H9 (cell line): ENCODE measurements around the gene MAPKAPK3. TPM values are rescaled to one million over a fixed set of nuclear protein-coding genes. Genes with fewer than 3 reads are reported as not detected.

Experiments
- DNase-seq: peaks from one replicate; pipeline ENCODE4 v3.0.0-alpha.2; 2017
- H2AFZ ChIP-seq: one replicate; pipeline ENCODE4 v1.6.1; 2013; ENCODE audit warnings: mild to moderate bottlenecking, low read length, control low read depth, moderate library complexity
- H2AK5ac ChIP-seq: 2 replicates; pipeline ENCODE4 v1.6.1; 2013; ENCODE audit warnings: low read length, control low read depth, mixed read lengths; ENCODE audit not compliant: insufficient read length
- H2BK120ac ChIP-seq: one replicate; pipeline ENCODE4 v1.6.1; 2013; ENCODE audit warnings: low read depth, mild to moderate bottlenecking, low read length, control low read depth, inconsistent platforms; ENCODE audit not compliant: poor library complexity, severe bottlenecking
- H2BK12ac ChIP-seq: 2 replicates; pipeline ENCODE4 v1.6.1; 2013; ENCODE audit warnings: low read length, control low read depth, mixed read lengths, low read depth; ENCODE audit not compliant: insufficient read length
- H2BK15ac ChIP-seq: 2 replicates; pipeline ENCODE4 v1.6.1; 2013; ENCODE audit warnings: low read depth, low read length, control low read depth
- H2BK20ac ChIP-seq: one replicate; pipeline ENCODE4 v1.6.1; 2013; ENCODE audit warnings: low read depth, mild to moderate bottlenecking, low read length, control low read depth, inconsistent platforms; ENCODE audit not compliant: poor library complexity, severe bottlenecking
- H2BK5ac ChIP-seq: 2 replicates; pipeline ENCODE4 v1.6.1; 2013; ENCODE audit warnings: low read length, control low read depth, mixed read lengths; ENCODE audit not compliant: insufficient read length
- H3K14ac ChIP-seq: 2 replicates; pipeline ENCODE4 v1.6.1; 2013; ENCODE audit warnings: low read length, control low read depth; ENCODE audit not compliant: insufficient read depth
- H3K18ac ChIP-seq: 2 replicates; pipeline ENCODE4 v1.6.1; 2013; ENCODE audit warnings: low read depth, mild to moderate bottlenecking, mixed read lengths, low read length, control low read depth; ENCODE audit not compliant: insufficient read length
- H3K23ac ChIP-seq: 2 replicates; pipeline ENCODE4 v1.6.1; 2013; ENCODE audit warnings: low read length, control low read depth, mixed read lengths, low read depth; ENCODE audit not compliant: insufficient read length
- H3K23me2 ChIP-seq: 2 replicates; pipeline ENCODE4 v1.6.1; 2013; ENCODE audit warnings: low read depth, mild to moderate bottlenecking, mixed read lengths, low read length, control low read depth; ENCODE audit not compliant: insufficient read length, poor library complexity, severe bottlenecking
- H3K27ac ChIP-seq: 2 replicates; pipeline ENCODE4 v1.5.1; 2013; ENCODE audit warnings: low read length, control low read depth, mixed read lengths, low read depth; ENCODE audit not compliant: insufficient read length
- H3K27me3 ChIP-seq: 2 replicates; pipeline ENCODE4 v1.6.1; 2013; ENCODE audit warnings: low read length, control low read depth, inconsistent platforms; ENCODE audit not compliant: insufficient read depth
- H3K4ac ChIP-seq: 2 replicates; pipeline ENCODE4 v1.6.1; 2013; ENCODE audit warnings: low read depth, mild to moderate bottlenecking, control low read depth, inconsistent platforms, low read length, moderate library complexity
- H3K4me1 ChIP-seq: 2 replicates; pipeline ENCODE4 v1.6.1; 2013; ENCODE audit warnings: low read length, control low read depth, inconsistent platforms; ENCODE audit not compliant: insufficient read depth
- H3K4me2 ChIP-seq: 2 replicates; pipeline ENCODE4 v1.6.1; 2013; ENCODE audit warnings: low read length, control low read depth, mixed read lengths; ENCODE audit not compliant: insufficient read length, insufficient read depth
- H3K56ac ChIP-seq: 2 replicates; pipeline ENCODE4 v1.6.1; 2013; ENCODE audit warnings: low read depth, mild to moderate bottlenecking, mixed read lengths, low read length, control low read depth; ENCODE audit not compliant: insufficient read length
- H3K79me1 ChIP-seq: 2 replicates; pipeline ENCODE4 v1.6.1; 2013; ENCODE audit warnings: low read depth, mild to moderate bottlenecking, moderate library complexity, low read length, control low read depth, inconsistent platforms; ENCODE audit not compliant: insufficient read depth, poor library complexity, severe bottlenecking
- H3K79me2 ChIP-seq: 2 replicates; pipeline ENCODE4 v1.6.1; 2013; ENCODE audit warnings: low read length, control low read depth, inconsistent platforms; ENCODE audit not compliant: insufficient read depth
- H3K9ac ChIP-seq: 2 replicates; pipeline ENCODE4 v1.6.1; 2013; ENCODE audit warnings: low read length, control low read depth, mixed read lengths; ENCODE audit not compliant: insufficient read length; ENCODE audit errors: extremely low read depth
- H3K9me3 ChIP-seq: one replicate; pipeline ENCODE4 v1.6.1; 2013; ENCODE audit warnings: low read depth, low read length, inconsistent platforms; ENCODE audit not compliant: control insufficient read depth
- H3T11ph ChIP-seq: one replicate; pipeline ENCODE4 v1.6.1; 2013; ENCODE audit warnings: mild to moderate bottlenecking, low read length, control low read depth, inconsistent platforms
- H4K20me1 ChIP-seq: one replicate; pipeline ENCODE4 v1.6.1; 2013; ENCODE audit not compliant: control insufficient read depth, insufficient read length, insufficient read depth
- H4K5ac ChIP-seq: 2 replicates; pipeline ENCODE4 v1.6.1; 2013; ENCODE audit warnings: low read depth, mild to moderate bottlenecking, mixed read lengths, low read length, control low read depth; ENCODE audit not compliant: insufficient read length
- H4K8ac ChIP-seq: replicated peaks from 2 replicates; pipeline ENCODE4 v1.6.1; 2013; ENCODE audit warnings: low read length, control low read depth, mixed read lengths, low read depth; ENCODE audit not compliant: insufficient read length
- H4K91ac ChIP-seq: 2 replicates; pipeline ENCODE4 v1.6.1; 2013; ENCODE audit warnings: low read depth, mild to moderate bottlenecking, moderate library complexity, mixed read lengths, low read length, control low read depth; ENCODE audit not compliant: insufficient read length
- H3K27ac Mint-ChIP-seq, 3 experiments: 2 replicates in 2 of 3; 3 replicates in 1 of 3; pipeline ENCODE4 v1.8.0; 2020 to 2021; ENCODE audit warnings: mixed read lengths in 3 of 3, mild to moderate bottlenecking in 1 of 3, moderate library complexity in 1 of 3
- H3K27me3 Mint-ChIP-seq: 2 replicates; pipeline ENCODE4 v1.8.0; 2021; ENCODE audit warnings: low read depth, mild to moderate bottlenecking, moderate library complexity, mixed read lengths
- H3K36me3 Mint-ChIP-seq, 3 experiments: 2 replicates in 2 of 3; 3 replicates in 1 of 3; pipeline ENCODE4 v1.8.0; 2020 to 2021; ENCODE audit warnings: low read depth in 3 of 3, mixed read lengths in 3 of 3; ENCODE audit not compliant: insufficient read depth in 1 of 3
- H3K4me1 Mint-ChIP-seq, 2 experiments: 2 replicates each; pipeline ENCODE4 v1.8.0; 2020; ENCODE audit warnings: mixed read lengths in 2 of 2
- H3K4me3 Mint-ChIP-seq, 2 experiments: 2 replicates in 1 of 2; 3 replicates in 1 of 2; pipeline ENCODE4 v1.8.0; 2020 to 2021; ENCODE audit warnings: mild to moderate bottlenecking in 2 of 2, mixed read lengths in 2 of 2, moderate library complexity in 1 of 2
- H3K9me3 Mint-ChIP-seq, 2 experiments: 2 replicates in 1 of 2; 3 replicates in 1 of 2; pipeline ENCODE4 v1.8.0; 2020; ENCODE audit warnings: mild to moderate bottlenecking in 2 of 2, mixed read lengths in 2 of 2, moderate library complexity in 1 of 2
- WGBS: extraction: QIAGEN DNeasy Blood & Tissue Kit; methylation state at CpG from one replicate; pipeline ENCODE4 v1.1.7; 2013; ENCODE audit warnings: missing lambda C conversion rate, low lambda C conversion rate, mixed read lengths; ENCODE audit not compliant: insufficient read length; ENCODE audit errors: extremely low coverage; 5-methylcytosine and 5-hydroxymethylcytosine counted together
- total RNA-seq: library from RNA; stranded (reverse); gene quantifications from 2 replicates; pipeline ENCODE4 v1.2.1, GENCODE V29; 2021
- TF ChIP-seq, protein P1 (sequence below): fragments of 200-600 bp; sonication (generic); conservative IDR thresholded peaks from 3 replicates; pipeline ENCODE4 v1.8.0; 2021; ENCODE audit warnings: antibody characterized with exemption, mild to moderate bottlenecking

MAPKAPK3 gene
- total RNA-seq, 1 experiment from 2014 or later: 57.9 TPM

DNA sequence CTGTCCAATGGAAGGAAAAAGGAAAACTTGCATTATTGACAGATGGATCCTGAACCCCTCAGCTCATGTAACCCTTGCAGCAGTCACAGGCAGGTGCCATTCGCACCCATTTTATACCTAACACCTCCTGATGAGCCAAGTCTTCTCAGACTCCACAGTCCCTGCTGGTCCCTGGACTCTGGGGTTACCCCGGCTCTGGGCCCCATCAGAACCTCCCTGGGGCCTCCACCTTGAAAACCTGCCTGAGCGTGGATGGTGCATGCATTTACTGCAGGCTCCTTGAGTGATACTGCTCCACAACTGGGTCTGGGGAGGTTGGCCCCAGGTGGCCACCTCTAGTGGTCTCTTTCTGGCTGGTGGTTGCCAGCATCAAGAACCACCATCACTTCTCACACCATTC is 41.9 kb downstream of the MAPKAPK3 start:
- H3K14ac ChIP-seq: no peak overlapping the region
- WGBS: no CpG with 5 or more reads among the region's 3 CpGs
- H2BK12ac ChIP-seq: no peak overlapping the region
- H3K79me1 ChIP-seq: no peaks in the 10 kb centered on the region
- no peak overlapping the region for H3T11ph ChIP-seq
- no peak overlapping the region for H2BK120ac ChIP-seq
- no peaks in the 10 kb centered on the region for H3K9me3 ChIP-seq
- no peak overlapping the region for H4K8ac ChIP-seq
- H3K23ac ChIP-seq: no peak overlapping the region
- H3K4me1 ChIP-seq: no peaks in the 10 kb centered on the region
- Mint-ChIP-seq H3K9me3 (no peaks in the 10 kb centered on the region), H3K4me3 (no peak overlapping the region), H3K27ac (no peak overlapping the region), H3K36me3 (no peaks in the 10 kb centered on the region; a peak in 1 of 7 replicates), H3K4me1 (no peaks in the 10 kb centered on the region), H3K27me3 (peaks cover 21% of the 10 kb centered on the region)
- no peaks in the 10 kb centered on the region for H3K27me3 ChIP-seq
- no peak overlapping the region for H2BK15ac ChIP-seq
- TF ChIP-seq, protein P1, sequence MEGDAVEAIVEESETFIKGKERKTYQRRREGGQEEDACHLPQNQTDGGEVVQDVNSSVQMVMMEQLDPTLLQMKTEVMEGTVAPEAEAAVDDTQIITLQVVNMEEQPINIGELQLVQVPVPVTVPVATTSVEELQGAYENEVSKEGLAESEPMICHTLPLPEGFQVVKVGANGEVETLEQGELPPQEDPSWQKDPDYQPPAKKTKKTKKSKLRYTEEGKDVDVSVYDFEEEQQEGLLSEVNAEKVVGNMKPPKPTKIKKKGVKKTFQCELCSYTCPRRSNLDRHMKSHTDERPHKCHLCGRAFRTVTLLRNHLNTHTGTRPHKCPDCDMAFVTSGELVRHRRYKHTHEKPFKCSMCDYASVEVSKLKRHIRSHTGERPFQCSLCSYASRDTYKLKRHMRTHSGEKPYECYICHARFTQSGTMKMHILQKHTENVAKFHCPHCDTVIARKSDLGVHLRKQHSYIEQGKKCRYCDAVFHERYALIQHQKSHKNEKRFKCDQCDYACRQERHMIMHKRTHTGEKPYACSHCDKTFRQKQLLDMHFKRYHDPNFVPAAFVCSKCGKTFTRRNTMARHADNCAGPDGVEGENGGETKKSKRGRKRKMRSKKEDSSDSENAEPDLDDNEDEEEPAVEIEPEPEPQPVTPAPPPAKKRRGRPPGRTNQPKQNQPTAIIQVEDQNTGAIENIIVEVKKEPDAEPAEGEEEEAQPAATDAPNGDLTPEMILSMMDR: no peak
- H4K5ac ChIP-seq: no peak overlapping the region
- no peak overlapping the region for H2AFZ ChIP-seq
- H2BK5ac ChIP-seq: no peak overlapping the region
- no peak overlapping the region for H3K9ac ChIP-seq
- H3K18ac ChIP-seq: no peak overlapping the region
- no peak for DNase-seq
- H3K4ac ChIP-seq: no peak overlapping the region
- no peak overlapping the region for H3K4me2 ChIP-seq
- no peak overlapping the region for H3K27ac ChIP-seq
- no peaks in the 10 kb centered on the region for H3K79me2 ChIP-seq
- no peak overlapping the region for H2BK20ac ChIP-seq
- H3K23me2 ChIP-seq: no peaks in the 10 kb centered on the region
- no peak overlapping the region for H3K56ac ChIP-seq
- H2AK5ac ChIP-seq: no peak overlapping the region
- H4K20me1 ChIP-seq: no peaks in the 10 kb centered on the region
- H4K91ac ChIP-seq: no peak overlapping the region
